A204.1 (cell line): ENCODE data around the gene SOX15.
"Not testable (repeated sequence)": the region's sequence is repeated elsewhere in the genome, so short reads cannot be mapped to it uniquely, and the experiment has no call there.

ENCODE experiments used
- FAIRE-seq: peaks from 2 replicates; lab custom pipeline; 2012; peaks lifted over from hg19 to GRCh38; lab: Jason Lieb, UNC

SOX15 gene

GRCh38 chr17:7610641-7611040, 20.7 kb upstream of the SOX15 start:
- FAIRE-seq: no peak

GRCh38 chr17:7606280-7606679, 16.4 kb upstream of the SOX15 start:
- no peak for FAIRE-seq

- not testable (repeated sequence) for FAIRE-seq
Observed at GRCh38 chr17:7597561-7597960, 7.7 kb upstream of the SOX15 start.

- no peak for FAIRE-seq
Observed at GRCh38 chr17:7593296-7593695, 3.4 kb upstream of the SOX15 start.

GRCh38 chr17:7592422-7593021, 2.6 kb upstream of the SOX15 start:
- no peak for FAIRE-seq

- no peak for FAIRE-seq
Observed at GRCh38 chr17:7591596-7591995, 1.7 kb upstream of the SOX15 start.

- FAIRE-seq: no peak
Observed at GRCh38 chr17:7590743-7591142, 849 bp upstream of the SOX15 start.

DNA sequence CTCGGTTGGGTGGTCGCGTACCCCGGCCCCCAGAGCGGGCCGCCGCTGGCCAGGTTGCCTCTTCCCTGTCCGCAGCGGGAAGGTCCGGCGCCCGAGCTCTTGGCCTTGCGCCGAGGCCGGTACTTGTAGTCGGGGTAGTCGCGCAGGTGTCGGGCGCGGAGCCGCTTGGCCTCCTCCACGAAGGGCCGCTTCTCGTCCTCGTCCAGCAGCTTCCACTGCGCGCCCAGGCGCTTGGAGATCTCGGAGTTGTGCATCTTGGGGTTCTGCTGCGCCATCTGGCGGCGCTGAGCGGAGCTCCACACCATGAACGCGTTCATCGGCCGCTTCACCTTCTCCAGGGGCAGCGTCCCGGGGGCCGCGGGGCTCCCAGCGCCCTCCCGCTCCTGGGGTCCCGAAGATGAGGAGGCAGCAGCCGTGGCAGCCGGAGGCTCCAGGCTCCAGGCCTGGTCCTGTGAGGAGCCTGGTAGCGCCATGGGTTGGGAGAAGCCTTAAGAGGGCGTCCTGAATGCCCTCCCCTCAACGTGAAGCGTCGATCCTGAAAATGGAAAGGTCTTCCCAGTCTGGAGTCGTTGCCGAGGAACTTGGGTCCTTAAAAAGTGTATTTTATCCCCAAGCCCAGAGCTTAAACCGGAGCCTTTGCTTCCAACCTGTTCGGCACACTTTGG, 558 bp downstream of the SOX15 start:
- FAIRE-seq: no peak

DNA sequence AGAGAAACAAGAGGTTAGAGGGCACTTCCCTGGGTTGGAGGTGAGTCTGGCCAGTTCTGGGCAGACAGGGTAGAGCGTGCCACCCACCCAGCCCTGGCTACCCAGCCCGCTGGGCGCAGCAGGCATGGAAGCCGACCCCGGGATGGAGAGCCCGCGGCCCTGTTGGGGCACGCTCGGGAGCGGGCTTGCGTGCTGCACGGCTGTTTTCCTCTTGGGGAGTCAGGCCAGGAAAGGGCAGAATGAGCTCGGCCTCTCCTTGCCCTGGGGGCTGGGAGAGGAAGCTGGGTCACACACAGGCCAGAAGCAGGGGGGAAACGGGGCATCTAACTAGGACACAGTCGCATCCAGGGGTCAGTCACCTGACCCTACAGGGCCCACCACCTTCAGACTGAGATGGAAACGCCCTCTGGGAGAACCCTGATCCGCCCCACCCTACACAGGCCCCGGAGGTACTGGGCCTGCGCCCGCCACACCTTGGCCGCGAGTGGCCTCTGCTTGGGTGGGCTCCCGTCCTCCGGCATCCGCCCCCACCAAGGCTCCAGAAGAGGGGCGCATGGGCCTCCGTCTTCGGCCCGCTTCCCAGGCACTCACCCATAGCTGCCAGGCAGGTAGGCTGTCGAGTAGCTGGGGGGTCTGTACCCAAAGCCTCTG, 1.2 kb downstream of the SOX15 start:
- no peak for FAIRE-seq

DNA sequence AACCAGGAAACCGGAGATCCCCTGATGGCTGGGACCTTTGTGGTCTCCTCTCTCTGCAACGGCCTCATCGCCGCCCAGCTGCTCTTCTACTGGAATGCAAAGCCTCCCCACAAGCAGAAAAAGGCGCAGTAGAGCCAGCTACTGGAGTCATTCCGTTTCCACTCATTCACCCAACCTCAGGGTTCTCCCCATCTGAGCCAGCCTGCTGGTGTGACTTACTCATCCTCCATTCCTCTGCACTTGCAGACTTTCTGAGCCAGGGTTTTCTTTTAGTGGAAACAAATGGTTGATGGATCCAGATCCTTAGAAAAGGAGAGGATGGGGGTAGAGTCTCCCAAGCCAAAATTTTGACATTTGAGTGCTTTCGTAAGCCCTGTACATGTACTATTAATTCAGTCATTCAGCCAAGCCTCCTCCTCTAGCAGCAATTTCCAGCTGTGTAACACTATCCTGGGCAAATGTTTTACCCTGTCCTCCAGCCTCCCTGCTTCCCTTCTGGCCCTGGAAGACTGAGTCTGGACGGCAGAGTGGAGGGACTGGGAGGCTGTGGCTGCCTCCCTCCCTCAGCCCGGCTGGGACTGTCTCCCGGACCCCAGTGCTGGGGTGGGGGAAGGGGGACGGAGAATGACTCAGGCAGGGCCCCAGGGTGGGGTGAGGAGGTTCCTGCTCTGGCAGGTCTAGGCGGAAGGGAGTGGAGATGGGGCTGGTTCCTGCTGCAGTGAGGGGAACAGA, 2.3 kb downstream of the SOX15 start:
- no peak for FAIRE-seq

DNA sequence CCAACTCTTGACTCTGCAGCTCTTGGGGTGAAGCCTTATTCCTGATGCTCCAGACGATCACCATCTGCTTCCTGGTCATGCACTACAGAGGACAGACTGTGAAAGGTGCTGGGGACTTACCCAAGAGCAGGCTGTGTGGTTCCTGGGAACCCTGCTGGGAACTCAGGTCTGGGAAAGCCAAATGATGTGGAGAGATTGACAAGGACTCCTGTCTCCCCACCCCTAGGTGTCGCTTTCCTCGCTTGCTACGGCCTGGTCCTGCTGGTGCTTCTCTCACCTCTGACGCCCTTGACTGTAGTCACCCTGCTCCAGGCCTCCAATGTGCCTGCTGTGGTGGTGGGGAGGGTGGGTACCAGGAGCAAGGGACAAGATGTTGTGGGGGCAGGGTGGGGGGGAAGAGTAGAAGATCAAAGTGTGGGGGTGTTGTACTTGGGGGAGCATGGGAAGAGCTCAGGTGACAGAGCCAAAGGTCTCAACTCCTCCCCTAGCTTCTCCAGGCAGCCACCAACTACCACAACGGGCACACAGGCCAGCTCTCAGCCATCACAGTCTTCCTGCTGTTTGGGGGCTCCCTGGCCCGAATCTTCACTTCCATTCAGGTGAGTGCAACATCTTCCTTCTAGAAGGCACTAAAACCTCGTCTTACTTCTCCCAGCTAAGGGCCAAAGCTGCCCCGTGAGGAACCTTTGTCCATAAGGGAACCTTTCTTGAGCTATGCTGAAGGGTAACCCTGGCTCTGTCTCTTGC, 3.0 kb downstream of the SOX15 start:
- no peak for FAIRE-seq

DNA sequence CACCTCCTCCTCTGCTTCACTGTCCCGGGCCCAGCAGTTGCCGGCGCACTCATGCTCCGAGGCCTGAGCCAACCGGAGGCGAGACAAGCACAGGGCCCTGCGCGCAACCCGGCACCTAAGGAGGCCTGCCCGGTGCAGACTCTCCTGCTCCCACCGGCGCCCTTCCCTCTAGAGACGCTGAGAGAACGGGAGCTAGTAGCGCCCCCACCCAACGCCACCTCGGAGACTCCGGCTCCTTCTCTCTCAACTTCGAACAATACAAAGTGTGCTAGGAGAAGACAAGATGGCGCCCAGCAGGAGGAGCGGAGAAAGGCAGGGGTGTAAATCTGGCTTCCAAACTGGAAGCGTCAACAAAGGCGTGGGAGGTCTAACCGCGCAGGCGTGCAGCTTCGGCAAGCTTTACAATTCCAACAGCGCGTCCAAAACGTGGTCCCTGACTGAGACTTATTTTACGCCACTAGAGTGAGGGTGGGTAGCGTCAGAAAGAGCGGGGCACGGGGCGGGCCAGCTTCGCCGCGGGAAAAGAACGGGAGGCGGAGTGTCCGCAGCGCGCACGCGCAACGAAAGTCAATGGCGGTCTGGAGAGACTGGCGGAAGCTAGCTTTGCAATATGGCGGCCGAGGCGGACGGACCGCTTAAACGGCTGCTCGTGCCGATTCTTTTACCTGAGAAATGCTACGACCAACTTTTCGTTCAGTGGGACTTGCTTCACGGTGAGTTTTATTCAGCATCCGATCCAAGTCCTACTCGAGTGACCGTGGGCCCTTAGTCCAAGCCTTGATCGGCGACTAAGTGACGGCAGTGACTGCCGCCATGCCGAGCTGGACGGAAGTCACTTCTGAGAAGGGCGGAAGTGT, 6.4 kb downstream of the SOX15 start, which contains the start of gene MPDU1:
Gene MPDU1, plus strand, starts transcription at position 600 of the 857 bp plus-strand sequence. Its CDS starts 11 bp downstream, at position 611.
- FAIRE-seq: peak; percentile 94

GRCh38 chr17:7582396-7583252, 7.3 kb downstream of the SOX15 start:
- FAIRE-seq: no peak

GRCh38 chr17:7580604-7581575, 9.0 kb downstream of the SOX15 start:
- no peak for FAIRE-seq

GRCh38 chr17:7579834-7580603, 9.9 kb downstream of the SOX15 start:
- no peak for FAIRE-seq

DNA sequence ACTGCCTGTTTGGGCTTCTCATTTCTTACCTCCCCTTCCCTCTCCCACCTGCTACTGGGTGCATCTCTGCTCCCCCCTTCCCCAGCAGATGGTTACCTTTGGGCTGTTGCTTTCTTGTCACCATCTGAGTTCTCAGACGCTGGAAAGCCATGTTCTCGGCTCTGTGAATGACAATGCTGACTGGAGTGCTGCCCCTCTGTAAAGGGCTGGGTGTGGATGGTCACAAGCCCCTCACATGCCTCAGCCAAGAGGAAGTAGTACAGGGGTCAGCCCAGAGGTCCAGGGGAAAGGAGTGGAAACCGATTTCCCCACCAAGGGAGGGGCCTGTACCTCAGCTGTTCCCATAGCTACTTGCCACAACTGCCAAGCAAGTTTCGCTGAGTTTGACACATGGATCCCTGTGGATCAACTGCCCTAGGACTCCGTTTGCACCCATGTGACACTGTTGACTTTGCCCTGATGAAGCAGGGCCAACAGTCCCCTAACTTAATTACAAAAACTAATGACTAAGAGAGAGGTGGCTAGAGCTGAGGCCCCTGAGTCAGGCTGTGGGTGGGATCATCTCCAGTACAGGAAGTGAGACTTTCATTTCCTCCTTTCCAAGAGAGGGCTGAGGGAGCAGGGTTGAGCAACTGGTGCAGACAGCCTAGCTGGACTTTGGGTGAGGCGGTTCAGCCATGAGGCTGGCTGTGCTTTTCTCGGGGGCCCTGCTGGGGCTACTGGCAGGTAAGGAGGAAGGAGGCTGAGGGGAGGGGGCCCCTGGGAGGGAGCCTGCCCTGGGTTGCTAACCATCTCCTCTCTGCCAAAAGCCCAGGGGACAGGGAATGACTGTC, 10.7 kb downstream of the SOX15 start, which contains the start of gene CD68:
Gene CD68, plus strand, starts transcription at position 638 of the 833 bp plus-strand sequence. Its CDS starts 40 bp downstream, at position 678.
- FAIRE-seq: no peak
